HG03139 (cell line): ENCODE data around the gene TMEM178A.

ENCODE experiments used
- ATAC-seq: cut with Tn5 transposase; IDR thresholded peaks from one replicate; pipeline ENCODE4 v1.9.1; 2021; ENCODE audit not compliant: unreplicated experiment

Gene TMEM178A

GRCh38 chr2:39673018-39673417 is 7.3 kb downstream of the TMEM178A start:
- no peak for ATAC-seq

DNA sequence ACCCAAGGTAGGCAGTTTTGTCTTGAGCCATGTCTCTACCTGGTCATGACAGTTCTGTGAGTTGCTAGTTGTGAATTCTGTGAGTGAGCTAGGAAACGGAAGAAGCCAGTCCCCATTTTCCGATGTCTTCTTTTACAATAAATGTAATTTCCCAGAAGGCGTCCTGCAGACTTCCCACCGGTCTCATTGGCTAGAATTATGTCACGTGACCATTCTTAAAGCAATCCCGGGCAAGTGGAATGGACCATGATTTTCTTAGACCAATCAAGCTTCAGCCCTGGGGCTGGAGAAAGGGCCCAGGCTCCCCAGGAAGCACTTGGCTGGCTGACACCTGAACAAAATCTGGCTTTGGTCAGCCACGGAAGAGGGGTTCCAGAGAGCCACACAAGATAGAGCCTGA is 10.6 kb downstream of the TMEM178A start:
- no peak for ATAC-seq

DNA sequence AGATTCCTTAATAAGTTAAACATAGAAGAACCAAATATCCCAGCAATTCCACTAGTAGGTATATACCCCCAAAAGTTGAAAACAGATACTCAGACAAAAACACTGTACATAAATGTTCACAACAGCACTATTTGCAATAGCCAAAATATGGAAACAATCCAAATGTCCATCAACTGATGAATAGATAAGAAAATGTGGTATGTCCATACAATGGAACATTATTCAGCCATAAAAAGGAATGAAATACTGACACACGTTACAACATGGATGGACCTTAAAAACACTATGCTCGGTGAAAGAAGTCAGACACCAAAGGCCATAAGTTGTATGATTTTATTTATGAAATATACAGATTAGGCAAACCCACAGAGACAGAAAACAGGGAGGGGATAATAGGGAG is 12.5 kb downstream of the TMEM178A start:
- ATAC-seq, result no peak

GRCh38 chr2:39679805-39680204 is 14.1 kb downstream of the TMEM178A start:
- ATAC-seq, result no peak

DNA sequence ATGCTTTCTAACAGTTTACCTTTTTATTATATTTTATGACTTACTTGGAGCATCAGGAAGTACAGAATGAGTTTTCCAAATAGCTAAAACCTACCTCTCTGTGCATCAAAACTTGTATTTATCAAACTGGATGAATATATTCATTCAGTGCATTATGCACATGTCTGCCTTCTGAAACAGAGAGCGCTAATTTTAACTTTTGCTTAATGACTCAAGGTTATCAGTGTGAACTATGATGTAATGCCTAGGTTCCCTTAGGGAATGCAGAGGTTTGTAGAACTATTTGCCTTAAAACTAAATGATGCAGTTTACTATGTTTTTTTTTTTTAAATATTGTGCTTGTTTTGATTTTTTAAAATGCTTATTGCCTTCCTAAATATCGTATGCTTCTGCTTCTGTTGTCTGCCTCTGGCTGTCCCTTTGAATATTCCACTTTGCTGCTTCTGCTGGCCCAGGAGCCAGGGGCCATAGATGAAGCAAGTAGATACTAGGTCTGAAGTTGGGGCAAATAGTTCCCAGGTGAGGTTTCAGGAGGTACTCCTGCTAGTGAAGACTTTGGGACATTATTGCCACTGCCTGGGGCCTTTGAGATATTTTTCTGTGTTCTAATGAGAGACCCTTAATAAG is 16.5 kb downstream of the TMEM178A start:
- ATAC-seq, result no peak

DNA sequence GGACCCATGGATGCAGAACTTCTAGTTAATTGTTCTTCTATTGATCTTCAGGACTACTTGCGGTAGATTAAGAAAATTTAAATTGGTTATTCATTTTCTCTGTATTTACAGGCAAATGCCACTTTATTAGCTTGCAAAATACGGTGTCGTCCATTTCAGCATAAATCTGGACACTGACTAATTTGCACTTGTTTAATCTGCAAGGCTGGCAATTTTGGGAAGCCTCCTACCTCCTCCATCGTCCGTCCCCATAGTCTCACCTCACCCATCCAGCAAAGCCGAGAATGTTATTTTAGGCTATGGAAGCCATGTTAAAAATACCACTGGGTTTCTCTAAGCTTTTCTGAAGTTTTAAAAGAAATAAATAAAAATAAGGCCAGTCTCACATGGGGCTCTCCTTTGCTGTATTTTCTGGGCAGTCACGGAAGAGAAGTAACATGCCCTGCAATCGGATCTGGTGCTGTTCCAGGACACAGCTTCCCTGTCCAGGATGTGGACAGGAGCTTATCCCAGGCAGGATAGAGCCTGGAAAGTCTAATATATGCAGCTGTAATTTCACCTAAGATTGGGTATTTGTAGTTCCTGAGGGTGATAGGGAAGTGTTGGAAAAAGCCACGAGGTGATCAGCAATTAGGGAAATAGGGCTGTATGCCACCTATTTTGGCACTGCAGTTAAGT is 17.4 kb downstream of the TMEM178A start:
- ATAC-seq, result no peak

DNA sequence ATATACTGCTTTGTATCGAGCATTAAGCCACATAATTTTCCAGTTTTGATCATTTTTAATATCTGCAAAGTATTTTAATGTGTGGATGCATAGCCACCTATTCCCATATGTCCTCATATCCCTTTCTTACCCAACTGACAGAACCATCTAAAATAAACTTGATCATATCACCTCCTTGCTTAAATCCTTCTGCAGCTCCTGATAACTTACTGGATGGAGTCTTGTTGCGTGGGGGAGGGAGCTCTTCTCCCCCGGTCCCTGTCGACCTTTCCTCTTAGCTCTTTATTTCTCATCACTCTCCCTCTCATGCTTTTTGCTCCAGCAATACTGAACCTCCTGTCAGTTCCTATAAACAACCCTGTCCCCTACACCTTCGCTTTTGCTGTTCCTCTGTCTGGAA is 18.7 kb downstream of the TMEM178A start:
- no peak for ATAC-seq

DNA sequence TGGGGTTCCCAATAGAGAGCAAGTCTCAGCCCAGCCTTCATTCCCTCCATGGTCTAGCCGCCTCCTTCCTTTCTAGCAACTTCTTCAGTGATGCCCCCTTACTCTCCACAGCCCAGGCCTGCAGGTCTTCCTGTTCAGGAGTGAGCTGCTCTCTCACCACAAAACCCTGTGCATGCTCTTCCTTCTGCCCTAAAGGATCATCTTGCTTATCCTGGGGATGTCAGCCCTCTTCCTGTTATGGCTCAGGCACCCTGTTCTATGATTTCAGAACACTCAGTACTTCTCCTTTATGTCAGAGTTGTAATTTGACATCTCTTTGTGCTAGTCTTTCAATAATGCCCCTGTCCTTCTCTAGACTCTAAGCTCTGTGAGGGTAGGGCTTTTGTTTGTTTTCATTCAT is 19.4 kb downstream of the TMEM178A start:
- no peak for ATAC-seq

DNA sequence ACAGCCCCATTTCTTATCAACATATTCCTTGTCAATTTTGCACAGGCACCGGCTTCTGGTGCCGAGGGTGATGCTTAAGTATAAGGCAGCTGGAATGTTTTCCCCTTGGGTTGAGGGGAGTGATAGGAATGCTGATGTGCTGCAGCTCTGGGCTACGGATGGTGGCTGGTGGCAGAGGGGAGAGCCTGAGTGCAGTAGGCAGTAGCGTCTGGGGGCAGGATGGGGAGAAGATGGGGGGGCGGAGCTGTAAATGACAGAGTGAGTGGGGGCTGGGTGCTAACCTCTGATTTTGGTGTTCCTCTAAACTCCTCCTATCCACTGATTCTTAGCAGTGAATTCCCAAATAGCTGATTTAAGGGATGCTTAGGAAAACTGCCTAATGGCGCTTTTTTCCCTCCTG is 20.7 kb downstream of the TMEM178A start:
- ATAC-seq, result no peak

DNA sequence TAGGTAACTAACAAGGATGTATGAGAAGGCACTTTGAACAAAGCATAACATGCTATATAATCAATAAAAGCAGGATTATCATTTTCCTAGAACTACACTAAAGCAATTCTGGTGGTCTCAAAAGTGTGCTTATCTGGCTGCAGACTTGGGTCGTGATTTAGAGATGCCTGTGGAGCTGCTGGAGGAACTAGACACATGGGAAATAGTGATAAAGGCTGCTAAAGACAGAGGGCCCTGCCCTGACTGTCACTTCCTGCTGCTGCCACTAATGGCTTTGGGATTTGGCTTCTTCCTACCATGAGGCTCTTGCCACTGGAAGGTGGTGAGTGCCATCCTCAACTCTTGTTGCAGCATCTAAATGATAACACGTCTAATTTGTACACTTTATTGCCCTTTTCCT is 22.5 kb downstream of the TMEM178A start:
- ATAC-seq, result no peak

DNA sequence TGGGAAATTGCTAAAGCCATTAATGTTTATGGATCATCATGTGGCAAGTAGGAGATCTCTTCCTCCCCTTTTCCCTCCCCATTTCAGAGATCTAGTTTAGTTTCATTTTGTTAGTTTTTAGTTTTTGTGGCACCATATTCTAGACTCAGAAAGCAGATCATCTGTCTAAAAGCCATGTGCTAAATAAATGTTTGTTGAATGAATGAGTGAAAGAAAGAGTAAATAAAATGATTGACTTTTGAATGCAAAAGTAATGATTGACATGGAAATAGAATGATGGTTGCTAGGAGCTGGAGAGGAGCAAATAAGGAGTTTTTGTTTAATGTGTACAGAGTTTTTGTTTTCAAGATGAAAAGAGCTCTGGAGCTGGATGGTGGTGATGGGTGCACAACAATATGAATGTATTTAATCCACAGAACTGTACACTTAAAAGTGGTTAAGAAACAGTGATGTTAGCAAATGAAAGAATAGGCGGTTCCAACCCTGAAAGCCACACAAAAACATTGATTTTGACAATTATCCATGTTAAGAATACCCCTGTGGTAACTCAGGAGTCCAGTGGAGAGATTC is 23.6 kb downstream of the TMEM178A start:
- no peak for ATAC-seq

- no peak for ATAC-seq
Observed at GRCh38 chr2:39689876-39690275, 24.2 kb downstream of the TMEM178A start.

- no peak for ATAC-seq
Observed at GRCh38 chr2:39693245-39693644, 27.5 kb downstream of the TMEM178A start.

DNA sequence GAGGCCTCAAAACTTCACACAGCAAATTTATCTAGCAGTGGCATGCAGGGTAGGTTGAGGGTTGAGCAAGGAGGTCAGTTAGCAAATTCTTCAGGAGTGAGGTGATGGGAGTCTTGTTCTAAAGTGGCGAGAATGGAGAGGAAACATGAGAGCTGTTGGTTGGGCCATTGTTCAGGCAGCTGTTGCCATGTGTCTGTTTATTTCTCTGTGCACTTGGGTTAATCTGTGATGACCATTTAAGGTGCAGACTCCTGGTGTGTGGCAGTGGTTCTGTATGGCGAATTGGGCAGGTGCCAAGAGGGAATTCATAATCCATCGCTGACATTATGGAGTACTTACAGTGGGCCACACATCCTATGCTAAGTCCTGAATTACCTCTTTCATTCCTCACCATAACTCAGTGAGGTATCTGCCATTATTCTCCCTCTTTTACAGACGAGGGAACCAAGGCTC is 30.4 kb downstream of the TMEM178A start:
- no peak for ATAC-seq

- no peak for ATAC-seq
Observed at GRCh38 chr2:39696838-39697237, 31.1 kb downstream of the TMEM178A start.

GRCh38 chr2:39697454-39697853 is 31.7 kb downstream of the TMEM178A start:
- ATAC-seq, result no peak

DNA sequence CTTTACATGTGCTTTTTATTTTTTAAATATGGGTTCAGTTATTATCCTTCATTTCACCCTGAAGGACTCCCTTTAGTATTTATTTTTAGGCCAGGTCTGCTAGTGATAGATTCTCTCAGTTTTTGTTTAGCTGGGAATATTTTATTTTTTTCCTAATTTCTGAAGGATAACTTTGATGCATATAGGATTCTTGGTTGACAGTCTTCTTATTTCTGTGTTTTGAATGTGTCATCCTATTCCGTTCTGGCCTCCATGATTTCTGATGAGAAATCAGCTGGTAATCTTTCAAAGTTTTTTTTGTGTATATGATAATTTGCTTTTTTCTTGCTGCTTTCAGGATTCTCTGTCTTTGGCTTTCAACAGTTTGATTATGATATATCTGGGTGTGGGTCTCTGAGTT is 35.4 kb downstream of the TMEM178A start:
- ATAC-seq, result no peak

- ATAC-seq, result no peak
Observed at GRCh38 chr2:39703181-39703872, 37.6 kb downstream of the TMEM178A start.

DNA sequence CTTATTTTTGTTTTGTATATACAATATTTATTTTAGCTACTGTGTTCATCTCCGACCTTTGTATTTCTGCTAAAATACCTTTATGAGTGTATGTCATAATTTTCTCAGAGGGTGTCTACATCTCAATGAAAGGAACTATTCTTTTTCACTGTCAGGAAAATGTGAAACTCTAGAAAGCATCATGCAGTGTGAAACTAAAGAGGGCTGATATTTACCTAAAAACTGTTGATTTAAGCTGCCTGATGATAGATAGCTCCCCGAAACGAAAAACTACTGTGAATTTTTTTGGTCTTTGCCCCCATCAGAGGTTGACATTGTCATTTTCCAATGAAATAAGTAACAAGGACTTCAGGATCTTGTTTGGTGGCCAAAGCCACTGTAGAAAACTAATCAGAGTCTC is 38.8 kb downstream of the TMEM178A start:
- ATAC-seq, result no peak

DNA sequence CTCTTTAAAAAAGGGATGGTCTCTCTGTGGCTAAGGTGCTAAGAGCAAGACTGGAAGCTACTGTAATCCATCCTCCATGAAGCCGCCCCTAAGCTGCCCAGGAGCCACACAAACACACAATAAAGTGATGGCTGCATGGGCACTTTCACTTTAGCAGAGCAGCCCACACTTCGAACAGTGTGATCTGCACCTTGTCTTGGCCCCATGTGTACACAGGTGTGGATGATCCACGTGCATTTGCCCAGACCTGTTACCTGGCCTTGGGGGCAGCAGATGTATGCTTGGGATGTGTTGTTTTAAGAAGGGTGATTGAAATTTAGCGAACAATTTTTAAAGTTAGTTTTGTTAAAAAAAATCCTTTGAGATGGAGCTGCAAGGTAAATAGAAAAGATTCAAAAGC is 39.9 kb downstream of the TMEM178A start:
- ATAC-seq, result no peak

GRCh38 chr2:39706312-39706711 is 40.6 kb downstream of the TMEM178A start:
- no peak for ATAC-seq

- ATAC-seq, result no peak
Observed at GRCh38 chr2:39706945-39707344, 41.2 kb downstream of the TMEM178A start.
